ENCODE measurements around the gene RGS6.

DNA sequence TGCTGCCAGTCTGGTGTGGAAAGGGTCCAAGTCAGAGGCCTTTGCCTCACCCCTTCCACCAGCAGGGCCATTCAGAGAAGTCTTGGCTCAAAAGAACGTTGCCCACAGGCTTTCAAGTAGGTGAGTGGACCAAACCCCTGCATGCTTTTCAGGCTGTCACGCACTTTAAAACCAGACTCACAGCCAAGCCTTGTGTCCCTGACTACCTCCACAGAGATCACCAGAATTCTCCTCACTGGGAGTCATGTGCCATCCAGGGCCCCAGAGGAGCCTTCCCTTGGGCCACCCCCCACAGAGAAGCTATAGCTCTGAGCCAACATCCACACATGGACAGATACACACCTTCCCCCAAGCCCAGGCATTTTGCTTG, 678.6 kb downstream of the RGS6 start:
- no peak for TF ChIP-seq POLR2AphosphoS5 (IDR thresholded peaks at IDR 0.05)
- TF ChIP-seq, protein P1, sequence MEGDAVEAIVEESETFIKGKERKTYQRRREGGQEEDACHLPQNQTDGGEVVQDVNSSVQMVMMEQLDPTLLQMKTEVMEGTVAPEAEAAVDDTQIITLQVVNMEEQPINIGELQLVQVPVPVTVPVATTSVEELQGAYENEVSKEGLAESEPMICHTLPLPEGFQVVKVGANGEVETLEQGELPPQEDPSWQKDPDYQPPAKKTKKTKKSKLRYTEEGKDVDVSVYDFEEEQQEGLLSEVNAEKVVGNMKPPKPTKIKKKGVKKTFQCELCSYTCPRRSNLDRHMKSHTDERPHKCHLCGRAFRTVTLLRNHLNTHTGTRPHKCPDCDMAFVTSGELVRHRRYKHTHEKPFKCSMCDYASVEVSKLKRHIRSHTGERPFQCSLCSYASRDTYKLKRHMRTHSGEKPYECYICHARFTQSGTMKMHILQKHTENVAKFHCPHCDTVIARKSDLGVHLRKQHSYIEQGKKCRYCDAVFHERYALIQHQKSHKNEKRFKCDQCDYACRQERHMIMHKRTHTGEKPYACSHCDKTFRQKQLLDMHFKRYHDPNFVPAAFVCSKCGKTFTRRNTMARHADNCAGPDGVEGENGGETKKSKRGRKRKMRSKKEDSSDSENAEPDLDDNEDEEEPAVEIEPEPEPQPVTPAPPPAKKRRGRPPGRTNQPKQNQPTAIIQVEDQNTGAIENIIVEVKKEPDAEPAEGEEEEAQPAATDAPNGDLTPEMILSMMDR (IDR thresholded peaks at IDR 0.05): no peak
